DND-41 (cell line): Measurements from ENCODE around the gene VWA8.
"Not testable (repeated sequence)": the region's sequence is repeated elsewhere in the genome, so short reads cannot be mapped to it uniquely, and the experiment has no call there.

Experiments used
- ATAC-seq: fragments of 200-7000 bp; cut with Tn5 transposase; 3 replicates; pipeline ENCODE4 v1.9.1; 2021; ENCODE audit warnings: low read depth; ENCODE audit not compliant: insufficient read depth
- DNase-seq: peaks from one replicate; pipeline ENCODE4 v3.0.0-alpha.2; 2020
- H2AFZ ChIP-seq: 2 replicates; pipeline ENCODE4 v1.6.0; 2012; ENCODE audit warnings: low read depth, low read length
- H3K27ac ChIP-seq: 2 replicates; pipeline ENCODE4 v1.5.1; 2012; ENCODE audit warnings: low read length, inconsistent platforms
- H3K27me3 ChIP-seq: fragments of 200-600 bp; sonication (generic); 2 replicates; pipeline ENCODE4 v1.6.0; 2012; ENCODE audit warnings: low read length, mild to moderate bottlenecking, inconsistent platforms; ENCODE audit not compliant: insufficient read depth, poor library complexity
- H3K36me3 ChIP-seq: 2 replicates; pipeline ENCODE4 v1.5.1; 2012; ENCODE audit warnings: low read length, inconsistent platforms; ENCODE audit not compliant: insufficient read depth
- H3K4me1 ChIP-seq: 2 replicates; pipeline ENCODE4 v1.5.1; 2012; ENCODE audit warnings: mild to moderate bottlenecking, low read length; ENCODE audit not compliant: insufficient read depth
- H3K4me2 ChIP-seq: 2 replicates; pipeline ENCODE4 v1.6.0; 2012; ENCODE audit warnings: mild to moderate bottlenecking, moderate library complexity, low read length, inconsistent platforms; ENCODE audit not compliant: insufficient read depth
- H3K4me3 ChIP-seq, 2 experiments: fragments of 200-600 bp in 1 of 2; shearing (Covaris generic) in 1 of 2; 2 replicates each; pipeline ENCODE4 v1.5.1; 2012 to 2016; ENCODE audit warnings: inconsistent platforms in 2 of 2, low read length in 2 of 2, mild to moderate bottlenecking in 2 of 2, low read depth in 1 of 2, moderate library complexity in 1 of 2
- H3K79me2 ChIP-seq: 2 replicates; pipeline ENCODE4 v1.6.0; 2012; ENCODE audit warnings: low read length, inconsistent platforms; ENCODE audit not compliant: insufficient read depth
- H3K9ac ChIP-seq: 2 replicates; pipeline ENCODE4 v1.6.0; 2012; ENCODE audit warnings: low read depth, mild to moderate bottlenecking, inconsistent platforms, low read length, moderate library complexity
- H3K9me3 ChIP-seq: 2 replicates; pipeline ENCODE4 v1.5.1; 2012; ENCODE audit warnings: low read length, moderate library complexity, mild to moderate bottlenecking, inconsistent platforms; ENCODE audit not compliant: insufficient read depth, severe bottlenecking
- H4K20me1 ChIP-seq: 2 replicates; pipeline ENCODE4 v1.6.0; 2012; ENCODE audit warnings: low read length; ENCODE audit not compliant: insufficient read depth
- EZH2 ChIP-seq: IDR thresholded peaks from 3 replicates; pipeline ENCODE4 v1.6.1; 2012; ENCODE audit warnings: borderline replicate concordance, low read depth, mild to moderate bottlenecking, moderate library complexity, low read length, inconsistent platforms; ENCODE audit not compliant: severe bottlenecking
- TF ChIP-seq, protein P1 (sequence below): IDR thresholded peaks from 2 replicates; pipeline ENCODE4 v1.5.1; 2012; ENCODE audit warnings: borderline replicate concordance, low read length, moderate library complexity, mild to moderate bottlenecking; ENCODE audit not compliant: poor library complexity, severe bottlenecking; ENCODE audit errors: extremely low read depth

The VWA8 gene

DNA sequence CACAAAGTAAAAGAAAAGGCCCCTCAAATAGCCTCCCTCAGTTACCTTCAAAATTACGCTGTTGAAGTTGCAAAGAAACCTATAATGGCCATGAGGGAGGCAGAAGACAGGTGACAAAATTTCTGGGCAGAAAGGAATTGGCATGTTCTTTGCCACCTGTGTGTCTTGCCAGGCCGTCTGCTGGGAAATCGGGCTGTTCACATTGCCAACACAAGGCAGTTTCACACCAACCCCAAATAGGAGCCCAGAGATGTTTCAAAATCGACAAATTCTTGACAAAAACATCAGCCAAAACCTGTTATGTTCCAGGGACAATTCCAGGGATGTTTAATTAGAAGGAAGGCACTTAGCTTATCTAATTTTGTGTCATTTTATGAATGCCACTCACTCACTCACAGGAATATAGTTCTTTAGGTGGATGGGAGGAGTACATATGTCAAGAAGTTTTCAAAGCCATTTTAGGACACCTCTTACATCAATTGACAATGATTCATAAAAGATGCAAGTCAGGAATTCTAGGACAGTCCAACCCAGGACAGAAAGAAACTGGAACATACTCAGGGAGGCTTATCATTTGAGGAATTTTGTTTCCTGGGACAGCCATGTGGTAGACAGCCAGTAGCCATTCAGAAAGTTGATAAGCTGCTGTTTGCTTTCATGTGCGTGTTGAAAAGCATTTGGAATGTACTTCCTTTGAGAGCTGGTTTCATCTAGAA lies 339.0 kb downstream of the VWA8 start:
- H3K4me3 ChIP-seq = no peak overlapping the region
- no peak for ATAC-seq
- no peak for DNase-seq
- no peaks in the 10 kb centered on the region for H3K4me1 ChIP-seq
- H3K9ac ChIP-seq = no peak overlapping the region
- H3K27ac ChIP-seq = no peak overlapping the region
- no peak for TF ChIP-seq EZH2
- TF ChIP-seq, protein P1, sequence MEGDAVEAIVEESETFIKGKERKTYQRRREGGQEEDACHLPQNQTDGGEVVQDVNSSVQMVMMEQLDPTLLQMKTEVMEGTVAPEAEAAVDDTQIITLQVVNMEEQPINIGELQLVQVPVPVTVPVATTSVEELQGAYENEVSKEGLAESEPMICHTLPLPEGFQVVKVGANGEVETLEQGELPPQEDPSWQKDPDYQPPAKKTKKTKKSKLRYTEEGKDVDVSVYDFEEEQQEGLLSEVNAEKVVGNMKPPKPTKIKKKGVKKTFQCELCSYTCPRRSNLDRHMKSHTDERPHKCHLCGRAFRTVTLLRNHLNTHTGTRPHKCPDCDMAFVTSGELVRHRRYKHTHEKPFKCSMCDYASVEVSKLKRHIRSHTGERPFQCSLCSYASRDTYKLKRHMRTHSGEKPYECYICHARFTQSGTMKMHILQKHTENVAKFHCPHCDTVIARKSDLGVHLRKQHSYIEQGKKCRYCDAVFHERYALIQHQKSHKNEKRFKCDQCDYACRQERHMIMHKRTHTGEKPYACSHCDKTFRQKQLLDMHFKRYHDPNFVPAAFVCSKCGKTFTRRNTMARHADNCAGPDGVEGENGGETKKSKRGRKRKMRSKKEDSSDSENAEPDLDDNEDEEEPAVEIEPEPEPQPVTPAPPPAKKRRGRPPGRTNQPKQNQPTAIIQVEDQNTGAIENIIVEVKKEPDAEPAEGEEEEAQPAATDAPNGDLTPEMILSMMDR = no peak
- no peaks in the 10 kb centered on the region for H3K9me3 ChIP-seq
- no peaks in the 10 kb centered on the region for H4K20me1 ChIP-seq
- H2AFZ ChIP-seq = no peak overlapping the region
- no peak overlapping the region for H3K4me2 ChIP-seq
- H3K36me3 ChIP-seq = peaks cover 4% of the 10 kb centered on the region; the same call in 1 of the 2 replicates
- H3K79me2 ChIP-seq = no peaks in the 10 kb centered on the region
- no peaks in the 10 kb centered on the region for H3K27me3 ChIP-seq

DNA sequence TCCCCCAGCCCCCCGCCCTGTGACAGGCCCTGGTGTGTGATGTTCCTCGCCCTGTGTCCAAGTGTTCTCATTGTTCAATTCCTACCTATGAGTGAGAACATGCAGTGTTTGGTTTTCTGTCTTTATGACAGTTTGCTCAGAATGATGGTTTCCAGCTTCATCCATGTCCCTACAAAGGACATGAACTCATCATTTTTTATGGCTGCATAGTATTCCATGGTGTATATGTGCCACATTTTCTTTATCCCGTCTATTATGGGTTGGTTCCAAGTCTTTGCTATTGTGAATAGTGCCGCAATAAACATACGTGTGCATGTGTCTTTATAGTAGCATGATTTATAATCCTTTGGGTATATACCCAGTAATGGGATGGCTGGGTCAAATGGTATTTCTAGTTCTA lies 343.3 kb downstream of the VWA8 start:
- H4K20me1 ChIP-seq, DNase-seq, H3K4me1 ChIP-seq, H3K27me3 ChIP-seq, H2AFZ ChIP-seq, H3K4me2 ChIP-seq, H3K9ac ChIP-seq, H3K4me3 ChIP-seq, H3K27ac ChIP-seq, H3K79me2 ChIP-seq, ATAC-seq, H3K9me3 ChIP-seq: not testable (repeated sequence)
- peaks cover 10% of the 10 kb centered on the region; the same call in 1 of the 2 replicates for H3K36me3 ChIP-seq

DNA sequence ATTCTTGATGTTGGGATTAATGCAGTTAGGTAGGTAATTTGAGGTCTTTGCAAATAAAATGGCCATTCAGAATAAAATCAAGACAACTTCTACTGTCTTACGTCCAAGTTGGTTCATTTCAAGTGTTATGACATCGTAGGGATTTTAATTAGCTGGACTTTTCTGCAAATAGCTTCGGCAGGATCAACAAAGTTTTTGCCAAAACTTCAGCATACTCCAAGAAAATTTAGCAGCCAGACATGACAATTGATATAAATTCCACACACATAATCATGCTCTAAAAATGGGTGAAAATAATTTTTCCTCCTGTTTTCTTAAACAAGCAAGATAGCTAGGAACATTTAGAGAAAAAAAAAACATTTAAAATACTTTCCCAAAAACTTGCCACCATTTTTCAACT lies 344.8 kb downstream of the VWA8 start:
- Histone ChIP-seq H4K20me1 (no peaks in the 10 kb centered on the region), H3K27ac (no peak overlapping the region), H3K36me3 (peaks cover 15% of the 10 kb centered on the region; the same call in 1 of the 2 replicates), H3K4me2 (no peak overlapping the region), H3K4me1 (no peaks in the 10 kb centered on the region), H3K4me3 (no peak overlapping the region), H3K79me2 (no peaks in the 10 kb centered on the region), H2AFZ (no peak overlapping the region), H3K9me3 (no peaks in the 10 kb centered on the region), H3K9ac (no peak overlapping the region), H3K27me3 (no peaks in the 10 kb centered on the region)
- ATAC-seq (no peak), DNase-seq (no peak)
- TF ChIP-seq, protein P1 = no peak
- TF ChIP-seq EZH2 = no peak

DNA sequence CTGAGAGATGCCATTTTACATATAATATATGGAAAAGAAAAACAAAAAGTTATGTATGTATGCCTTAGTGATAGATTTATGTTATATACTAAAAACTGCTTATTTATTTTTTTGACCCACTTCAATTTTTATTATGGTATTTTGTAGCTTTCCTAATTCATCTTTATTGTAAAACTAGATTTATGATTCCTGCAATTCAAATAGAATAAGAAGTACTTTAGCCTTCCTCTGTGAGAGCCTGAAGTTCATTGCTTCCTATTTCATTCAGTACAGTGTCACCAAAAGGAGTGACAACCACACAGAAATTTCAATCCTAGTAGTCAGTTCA lies 345.4 kb downstream of the VWA8 start:
- no peak overlapping the region for H3K9ac ChIP-seq
- DNase-seq = no peak

More for the DNA sequence above, 345.4 kb downstream of the VWA8 start:
- H3K79me2 ChIP-seq = no peaks in the 10 kb centered on the region
- peaks cover 21% of the 10 kb centered on the region; the same call in 1 of the 2 replicates for H3K36me3 ChIP-seq
- no peak overlapping the region for H3K27ac ChIP-seq
- H2AFZ ChIP-seq = no peak overlapping the region
- no peaks in the 10 kb centered on the region for H4K20me1 ChIP-seq
- no peaks in the 10 kb centered on the region for H3K27me3 ChIP-seq
- no peak overlapping the region for H3K4me3 ChIP-seq
- H3K4me1 ChIP-seq = no peaks in the 10 kb centered on the region
- no peak for ATAC-seq
- H3K4me2 ChIP-seq = no peak overlapping the region
- no peaks in the 10 kb centered on the region for H3K9me3 ChIP-seq
- TF ChIP-seq, protein P1 = no peak
- no peak for TF ChIP-seq EZH2
